Uterus (tissue), 2 donors: ENCODE data around the gene CATSPERE.

Experiments
- CTCF ChIP-seq, 4 experiments: fragments of 200-600 bp in 2 of 4; fragments of 450-650 bp in 2 of 4; sonication (generic) in 2 of 4; IDR thresholded peaks; one replicate each; pipeline ENCODE4 v1.5.1; 2016 to 2019; ENCODE audit warnings: antibody characterized with exemption in 4 of 4, mild to moderate bottlenecking in 2 of 4, moderate library complexity in 1 of 4
- POLR2A ChIP-seq, 2 donors: fragments of 450-650 bp; IDR thresholded peaks; one replicate each; pipeline ENCODE4 v1.6.1; 2016; ENCODE audit warnings: antibody characterized with exemption in 2 of 2, mild to moderate bottlenecking in 1 of 2, moderate library complexity in 1 of 2

GRCh38 chr1:244585867-244586266 is 124.8 kb downstream of the CATSPERE start:
- TF ChIP-seq POLR2A (IDR thresholded peaks at IDR 0.05), result no peak
- no peak for TF ChIP-seq CTCF (IDR thresholded peaks at IDR 0.05)
